ENCODE measurements around the gene ARHGAP19.

The ARHGAP19 gene, protein sequence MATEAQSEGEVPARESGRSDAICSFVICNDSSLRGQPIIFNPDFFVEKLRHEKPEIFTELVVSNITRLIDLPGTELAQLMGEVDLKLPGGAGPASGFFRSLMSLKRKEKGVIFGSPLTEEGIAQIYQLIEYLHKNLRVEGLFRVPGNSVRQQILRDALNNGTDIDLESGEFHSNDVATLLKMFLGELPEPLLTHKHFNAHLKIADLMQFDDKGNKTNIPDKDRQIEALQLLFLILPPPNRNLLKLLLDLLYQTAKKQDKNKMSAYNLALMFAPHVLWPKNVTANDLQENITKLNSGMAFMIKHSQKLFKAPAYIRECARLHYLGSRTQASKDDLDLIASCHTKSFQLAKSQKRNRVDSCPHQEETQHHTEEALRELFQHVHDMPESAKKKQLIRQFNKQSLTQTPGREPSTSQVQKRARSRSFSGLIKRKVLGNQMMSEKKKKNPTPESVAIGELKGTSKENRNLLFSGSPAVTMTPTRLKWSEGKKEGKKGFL

GRCh38 chr10:97292097-97292861 lies at the start of gene ARHGAP19:
Gene ARHGAP19, minus strand, starts transcription at chr10:97292637. Its CDS starts 10 bp downstream, at chr10:97292627.
- peak; percentile 100 for DNase-seq

DNA sequence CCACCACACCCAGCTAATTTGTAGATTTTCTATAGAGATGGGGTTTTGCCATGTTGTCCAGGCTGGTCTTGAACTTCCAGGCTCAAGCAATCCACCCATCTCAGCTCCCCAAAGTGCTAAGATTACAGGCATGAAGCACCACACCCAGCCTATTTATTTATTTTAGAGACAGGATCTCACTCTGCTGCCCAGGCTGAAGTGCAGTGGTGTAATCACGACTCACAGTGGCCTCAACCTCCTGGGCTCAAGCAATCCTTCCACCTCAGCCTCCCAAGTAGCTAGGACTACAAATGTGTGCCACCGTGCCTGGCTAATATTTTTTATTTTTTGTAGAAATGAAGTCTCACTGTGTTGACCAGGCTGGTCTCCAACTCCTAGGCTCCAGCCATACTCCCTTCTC lies 49.0 kb upstream of the ARHGAP19 start:
- no peak for DNase-seq

GRCh38 chr10:97338041-97338440 lies 45.6 kb upstream of the ARHGAP19 start:
- no peak for DNase-seq

DNA sequence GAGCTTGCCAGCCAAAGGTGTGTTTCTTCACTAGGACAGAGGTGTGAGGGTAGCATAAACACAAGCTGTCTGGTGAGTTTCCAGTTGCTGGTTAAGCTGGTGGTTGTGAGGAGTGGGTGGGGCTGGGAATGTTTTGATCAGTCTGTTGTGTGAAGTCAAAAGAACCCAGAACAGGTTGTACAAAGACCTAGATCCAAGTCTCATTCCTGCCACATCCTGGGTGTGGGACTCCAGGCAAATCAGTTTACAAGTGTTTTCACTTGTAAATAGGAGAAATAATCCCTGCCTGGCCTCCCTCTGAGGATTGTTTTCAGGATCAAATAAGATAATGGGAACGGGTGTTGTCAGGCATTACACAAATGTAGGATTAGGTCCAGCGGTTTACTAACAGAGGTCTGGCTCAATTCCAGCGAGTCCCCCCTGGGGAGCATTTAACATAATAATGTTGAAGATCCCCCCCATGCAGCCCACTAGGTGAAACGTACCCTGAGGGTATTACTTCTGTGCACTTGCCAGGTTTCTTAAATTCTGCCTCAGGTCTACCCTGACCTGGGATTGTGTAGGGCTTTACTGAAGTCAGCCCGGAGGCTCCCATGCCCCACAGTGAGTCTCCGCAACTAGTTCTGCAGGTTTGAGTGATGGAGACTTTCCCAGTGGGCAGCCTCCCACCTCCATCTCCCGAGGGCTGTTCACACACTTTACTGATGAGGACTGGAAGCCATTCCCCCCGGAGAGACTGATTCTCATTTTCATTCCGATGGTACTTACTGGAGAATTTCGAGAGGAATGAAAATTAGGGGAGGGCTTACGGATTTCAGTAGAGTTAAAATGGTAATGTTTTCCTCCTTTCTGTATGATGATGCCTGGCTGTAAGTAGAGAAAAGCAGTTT lies 44.8 kb upstream of the ARHGAP19 start:
- no peak for DNase-seq

GRCh38 chr10:97336446-97336845 lies 44.0 kb upstream of the ARHGAP19 start:
- no peak for DNase-seq

DNA sequence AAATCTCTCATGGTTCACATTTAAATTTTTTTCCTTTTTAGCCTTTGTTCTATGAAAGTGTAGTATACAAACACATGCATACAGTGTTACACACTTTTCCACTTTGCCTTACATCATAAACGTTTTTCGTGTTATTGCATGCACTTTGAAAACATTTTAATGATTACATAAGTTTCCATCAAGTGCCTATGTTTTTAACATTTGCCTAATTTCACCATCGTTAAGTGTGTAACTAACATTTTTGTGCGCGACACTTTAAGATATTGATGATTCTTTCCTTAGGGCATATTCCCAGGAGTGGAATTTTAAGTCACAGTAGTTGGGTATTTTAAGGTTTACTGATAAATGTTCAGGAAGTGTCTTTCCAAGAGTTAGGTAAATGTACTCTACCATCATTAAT lies 43.6 kb upstream of the ARHGAP19 start:
- no peak for DNase-seq

DNA sequence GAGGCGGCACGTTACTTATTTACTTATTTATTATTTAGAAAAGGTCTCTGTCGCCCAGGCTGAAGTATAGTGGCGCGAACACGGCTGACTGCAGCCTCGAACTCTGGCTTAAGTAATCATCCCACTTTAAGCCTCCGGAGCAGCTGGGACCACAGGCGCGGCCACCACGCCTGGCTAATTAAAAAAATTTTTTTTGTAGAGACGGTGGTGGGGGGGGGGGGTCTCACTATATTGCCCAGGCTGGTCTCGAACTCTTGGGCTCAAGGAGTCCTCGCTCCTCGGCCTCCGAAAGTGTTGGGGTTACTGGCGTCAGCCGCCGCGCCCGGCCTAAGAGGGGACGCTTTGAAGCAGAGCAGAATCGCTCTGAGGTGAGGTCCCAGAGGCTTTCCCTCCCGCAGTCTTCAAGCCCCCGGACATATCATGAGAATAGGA lies 42.8 kb upstream of the ARHGAP19 start:
- DNase-seq, result no peak

DNA sequence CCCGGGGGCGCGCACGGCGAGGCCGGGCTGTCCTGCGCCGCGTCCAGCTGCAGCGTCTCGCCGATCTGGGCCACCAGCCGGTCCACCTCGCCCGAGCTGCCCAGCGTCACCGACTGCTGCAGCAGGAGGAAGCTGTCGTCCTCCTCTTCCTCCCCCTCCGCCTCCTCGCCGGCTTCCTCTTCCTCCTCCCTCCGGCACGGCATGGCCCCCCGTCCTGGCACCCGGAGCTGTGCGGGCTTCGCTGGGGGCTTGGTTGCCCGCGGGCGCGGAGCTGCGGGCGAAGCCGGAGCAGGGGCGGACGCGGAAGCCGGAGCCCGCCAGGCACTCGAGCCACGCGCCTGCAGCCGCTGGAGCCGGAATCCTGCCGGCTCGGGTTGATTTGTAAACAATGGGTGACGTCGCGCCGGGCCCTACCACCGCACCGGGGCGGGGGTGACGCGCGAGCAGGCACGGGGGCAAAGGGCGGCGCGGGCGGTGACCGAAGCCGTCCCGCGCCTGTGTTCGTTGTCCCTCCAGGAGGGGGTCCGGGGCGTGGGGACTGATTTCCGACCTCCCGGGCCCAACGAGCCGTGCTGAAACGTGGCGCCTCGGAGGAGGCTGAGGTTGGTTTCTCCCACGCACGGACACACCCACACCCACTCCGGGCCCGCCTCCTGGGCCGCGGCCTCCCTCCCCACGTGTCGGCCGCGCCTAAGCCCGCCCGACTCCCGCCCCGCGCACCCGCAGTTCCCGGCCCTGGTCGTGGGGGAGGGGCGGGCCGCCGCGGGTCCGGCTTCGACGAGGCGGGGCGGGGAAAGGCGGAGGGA lies 42.1 kb upstream of the ARHGAP19 start, which contains the start of gene FRAT2:
TSS of gene FRAT2 (minus strand) at position 360 of the 806 bp plus-strand sequence. CDS start at position 203, 157 bp downstream.
- peak; percentile 96 for DNase-seq

DNA sequence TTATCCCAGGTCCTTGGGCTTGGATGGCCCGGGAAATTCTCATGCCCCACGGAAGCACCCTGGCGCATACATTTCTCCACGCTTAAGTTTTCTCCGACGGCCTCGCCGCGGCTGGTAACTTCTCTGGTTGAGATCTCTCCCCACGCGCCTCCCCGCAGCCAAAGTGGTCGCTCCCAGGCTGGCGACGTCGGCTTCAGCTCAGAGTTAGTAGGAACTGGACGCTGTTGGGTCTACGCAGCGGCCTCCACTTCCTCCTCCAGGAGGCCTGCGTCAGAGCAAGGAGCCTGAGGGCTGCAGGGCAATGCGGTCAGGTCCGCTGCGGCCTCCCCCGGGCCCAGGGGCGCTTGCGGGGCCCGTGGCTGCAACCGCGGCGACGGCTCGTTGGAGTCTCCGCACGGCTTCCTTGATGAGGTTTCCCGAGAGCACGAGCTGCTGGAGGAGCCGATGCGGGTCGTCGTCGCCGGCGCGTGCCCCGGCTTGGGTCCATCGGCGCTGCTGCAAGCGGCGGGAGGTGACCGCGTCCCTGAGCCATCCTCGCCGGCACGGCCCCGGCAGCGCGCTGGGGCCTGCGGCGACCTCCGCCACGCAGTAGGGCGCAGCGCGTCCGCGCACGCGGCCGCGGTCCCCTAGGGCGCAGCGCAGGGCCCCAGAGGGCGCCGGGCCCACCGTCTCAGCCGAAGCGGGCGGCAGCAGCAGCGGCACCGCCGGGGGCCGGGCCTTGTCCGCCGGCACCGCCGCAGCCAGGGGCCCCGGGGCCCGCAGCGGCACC lies 41.3 kb upstream of the ARHGAP19 start:
- peak; percentile 84 for DNase-seq

- peak; percentile 82 for DNase-seq
Measured at GRCh38 chr10:97333351-97333600, 40.8 kb upstream of the ARHGAP19 start.

GRCh38 chr10:97332591-97333350 lies 40.3 kb upstream of the ARHGAP19 start:
- DNase-seq, result peak; percentile 49

DNA sequence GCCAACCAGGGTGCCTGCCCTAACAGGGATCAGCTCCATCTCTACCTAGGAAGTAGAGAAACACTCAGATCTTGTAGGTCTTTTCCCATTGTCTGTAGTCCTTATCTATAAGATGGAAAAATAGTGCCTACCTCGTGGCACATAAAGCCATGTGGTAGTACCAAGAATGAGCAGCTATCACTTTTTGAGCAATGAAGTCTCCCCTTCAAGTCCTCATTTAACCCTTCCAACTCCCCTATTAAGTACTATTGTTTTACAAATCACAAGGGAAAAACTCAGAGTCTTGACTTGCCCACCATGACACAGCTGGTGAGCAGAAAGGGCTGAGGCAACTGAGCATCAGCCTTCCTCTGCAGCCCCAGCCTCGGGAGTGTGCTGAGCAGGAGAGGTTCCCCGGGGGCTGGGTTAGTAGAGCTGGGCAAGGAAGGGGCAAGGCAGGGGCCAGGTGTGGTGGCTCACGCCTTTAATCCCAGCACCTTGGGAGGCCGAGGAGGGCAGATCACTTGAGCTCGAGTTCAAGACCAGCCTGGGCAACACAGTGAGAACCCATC lies 38.8 kb upstream of the ARHGAP19 start:
- no peak for DNase-seq

- no peak for DNase-seq
Measured at GRCh38 chr10:97329766-97330165, 37.3 kb upstream of the ARHGAP19 start.

GRCh38 chr10:97328646-97329453 lies 36.4 kb upstream of the ARHGAP19 start:
- peak; percentile 36 for DNase-seq

DNA sequence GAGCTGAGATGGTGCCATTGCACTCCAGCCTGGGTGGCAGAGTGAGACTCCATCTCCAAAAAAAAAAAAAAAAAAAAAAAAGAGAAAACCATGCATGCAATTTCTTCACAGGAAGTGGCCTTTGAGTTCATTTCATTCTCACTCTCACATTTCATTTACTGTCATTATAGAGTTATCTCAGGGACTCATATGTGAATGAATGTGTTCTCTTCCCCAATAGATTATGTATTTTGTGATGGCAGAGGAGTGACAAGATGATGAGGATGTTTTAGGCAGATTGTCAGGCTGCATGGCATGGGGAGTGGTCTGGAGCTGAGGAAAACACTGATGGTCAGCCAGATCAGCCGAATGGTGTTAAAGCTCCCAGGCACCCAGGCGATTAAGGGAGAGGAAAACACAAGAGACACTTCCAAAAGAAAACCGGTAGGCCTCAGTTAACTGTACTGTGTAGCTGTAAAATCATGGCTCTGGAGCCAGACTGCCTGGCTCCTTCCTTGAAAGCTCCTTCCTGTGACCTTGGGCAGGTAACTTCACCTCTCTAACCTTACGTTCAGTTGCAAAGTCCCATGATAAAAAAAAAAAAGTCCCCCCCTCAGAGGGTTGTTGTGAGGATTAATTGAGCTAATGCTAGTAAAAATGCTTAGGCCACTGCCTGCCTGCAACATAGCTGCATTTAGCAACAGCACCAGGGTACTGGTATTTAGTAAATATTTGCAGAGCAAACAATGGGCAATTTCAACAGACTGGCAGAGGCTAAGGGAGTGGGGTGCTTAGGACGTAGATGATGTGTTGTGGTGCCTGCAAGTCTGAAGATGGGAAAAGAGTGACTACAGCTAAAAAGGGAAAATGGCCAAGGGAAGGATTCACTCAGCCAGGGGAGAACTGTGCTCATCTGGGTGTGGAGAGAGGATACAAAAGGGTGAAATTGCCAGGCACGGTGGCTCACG lies 35.2 kb upstream of the ARHGAP19 start:
- DNase-seq, result peak; percentile 61

DNA sequence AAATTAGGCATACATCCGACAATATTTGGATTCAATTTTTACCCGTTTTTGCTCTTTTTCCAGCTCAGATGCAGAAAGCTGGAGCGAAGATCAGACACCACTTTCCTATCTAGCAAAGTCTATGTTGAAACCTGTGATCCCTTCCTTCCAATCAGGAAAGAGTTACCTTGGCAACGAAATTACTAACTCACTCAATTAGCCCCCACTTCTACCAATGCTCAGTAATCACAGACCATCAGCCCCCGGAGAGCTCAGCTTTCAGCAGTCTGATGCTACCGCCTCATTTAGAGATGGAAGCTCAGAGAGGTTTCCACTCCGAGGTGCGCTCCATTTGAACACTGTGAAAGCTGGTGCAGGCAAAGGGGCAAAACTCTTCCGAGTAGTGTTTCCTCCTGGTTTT lies 33.3 kb upstream of the ARHGAP19 start:
- no peak for DNase-seq

GRCh38 chr10:97323501-97323900 lies 31.1 kb upstream of the ARHGAP19 start:
- no peak for DNase-seq

- DNase-seq, result no peak
Measured at GRCh38 chr10:97321804-97322190, 29.4 kb upstream of the ARHGAP19 start.

Measured in hematopoietic multipotent progenitor cell treated with erythropoietin and hydrocortisone succinate and interleukin-3 and kit ligand, for 4 days (in vitro differentiated cells).